NCI-H1694 (cell line): Measurements from ENCODE around the gene ANKS6.

Source experiments
- DNase-seq: peaks from one replicate; lab custom pipeline; 2025; lab: John Stamatoyannopoulos, UW

The ANKS6 gene

DNA sequence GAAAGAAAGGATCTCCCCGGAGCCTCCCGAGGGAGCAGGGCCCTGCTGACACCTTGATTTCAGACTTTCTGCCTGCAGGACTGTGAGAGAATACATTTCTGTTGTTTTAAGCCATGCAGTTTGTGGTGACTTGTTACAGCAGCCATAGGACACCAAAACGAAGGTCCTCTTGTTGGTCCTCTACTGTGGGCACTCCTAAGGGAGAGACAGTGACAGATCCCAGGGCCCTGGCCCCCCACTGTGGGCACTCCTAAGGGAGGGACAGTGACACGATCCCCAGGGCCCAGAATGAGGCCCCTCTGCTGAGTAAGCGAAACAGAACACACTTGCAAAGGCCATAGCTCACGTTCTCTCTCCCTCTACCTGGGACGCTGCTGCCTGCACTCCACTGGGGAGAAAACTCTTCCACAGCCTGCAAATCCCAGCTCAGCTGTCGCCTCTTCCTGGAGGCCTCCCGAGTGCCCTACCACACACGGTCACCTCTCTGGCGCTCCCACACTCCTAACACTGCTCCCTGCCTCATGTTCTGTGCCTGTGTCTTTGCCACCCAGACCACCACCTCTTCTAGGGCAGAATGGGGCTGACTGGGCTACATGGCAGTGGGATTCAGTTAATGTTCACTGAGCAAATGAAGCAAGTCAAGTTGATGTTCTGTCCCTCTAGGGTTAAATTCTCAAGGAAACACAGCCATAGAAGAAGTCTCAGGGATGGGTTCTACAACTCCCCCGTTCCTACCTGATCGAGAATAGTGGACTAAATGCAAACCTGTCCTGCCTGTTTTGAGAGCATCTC is 23.8 kb downstream of the ANKS6 start:
- DNase-seq = no peak

DNA sequence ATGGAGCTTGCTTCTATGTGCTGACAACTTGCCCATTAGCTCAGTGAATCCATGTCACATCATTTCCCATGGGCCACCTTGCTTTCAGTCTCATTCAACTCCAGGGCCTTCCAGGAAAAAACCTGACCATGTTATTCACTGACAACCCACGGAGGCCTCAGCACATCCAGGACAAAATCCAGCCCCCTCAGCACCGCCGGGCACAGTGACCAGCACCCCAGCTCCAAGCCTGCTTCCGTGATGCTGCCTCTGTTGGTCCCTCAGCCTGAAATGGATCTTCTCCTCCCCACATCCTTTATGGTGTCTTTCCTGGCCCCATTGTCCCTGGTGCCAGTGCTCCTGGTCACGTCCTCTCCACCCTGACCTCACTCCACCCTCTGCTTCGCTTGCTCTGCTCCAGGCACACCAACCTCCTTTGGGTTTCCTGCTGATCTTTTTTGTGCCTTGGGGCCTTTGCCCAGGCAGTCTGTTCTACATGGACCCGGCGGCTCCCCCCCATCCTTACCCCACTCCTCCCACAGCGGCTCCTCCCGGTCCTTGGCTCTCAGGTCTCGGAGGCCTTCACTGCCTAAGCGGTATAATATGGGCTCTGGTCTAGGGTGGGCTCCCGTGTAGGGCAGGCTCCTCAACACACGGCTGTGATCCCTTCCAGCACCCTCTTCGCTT is 25.0 kb downstream of the ANKS6 start:
- DNase-seq = no peak

DNA sequence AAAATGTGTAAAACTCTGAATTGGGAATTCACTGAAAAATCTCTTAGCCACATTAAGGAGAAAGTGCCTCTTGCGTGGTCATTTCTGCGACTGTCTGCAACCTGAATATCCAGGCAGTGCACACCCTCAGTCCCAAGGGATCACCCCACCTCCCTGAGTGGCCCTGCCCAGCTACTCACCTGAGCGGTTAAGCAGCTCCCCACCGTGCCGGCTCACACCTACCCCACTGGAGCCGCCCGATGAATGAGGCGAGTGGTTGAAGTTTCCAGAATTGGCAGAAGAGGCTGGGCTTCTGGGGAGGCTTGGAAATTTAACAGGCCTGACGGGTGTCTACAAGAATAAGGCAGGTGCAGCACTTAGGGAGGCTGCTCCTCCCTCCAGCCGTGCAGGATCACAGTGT is 25.6 kb downstream of the ANKS6 start:
- no peak for DNase-seq

- DNase-seq = no peak
These were observed 28.0 kb downstream of the ANKS6 start for GRCh38 chr9:98768344-98768743.

- no peak for DNase-seq
These were observed 28.4 kb downstream of the ANKS6 start for GRCh38 chr9:98767915-98768314.

GRCh38 chr9:98767196-98767595 is 29.2 kb downstream of the ANKS6 start:
- no peak for DNase-seq

GRCh38 chr9:98766586-98766985 is 29.8 kb downstream of the ANKS6 start:
- DNase-seq = no peak

- DNase-seq = peak; percentile 47
These were observed 31.1 kb downstream of the ANKS6 start for GRCh38 chr9:98765256-98765655.

DNA sequence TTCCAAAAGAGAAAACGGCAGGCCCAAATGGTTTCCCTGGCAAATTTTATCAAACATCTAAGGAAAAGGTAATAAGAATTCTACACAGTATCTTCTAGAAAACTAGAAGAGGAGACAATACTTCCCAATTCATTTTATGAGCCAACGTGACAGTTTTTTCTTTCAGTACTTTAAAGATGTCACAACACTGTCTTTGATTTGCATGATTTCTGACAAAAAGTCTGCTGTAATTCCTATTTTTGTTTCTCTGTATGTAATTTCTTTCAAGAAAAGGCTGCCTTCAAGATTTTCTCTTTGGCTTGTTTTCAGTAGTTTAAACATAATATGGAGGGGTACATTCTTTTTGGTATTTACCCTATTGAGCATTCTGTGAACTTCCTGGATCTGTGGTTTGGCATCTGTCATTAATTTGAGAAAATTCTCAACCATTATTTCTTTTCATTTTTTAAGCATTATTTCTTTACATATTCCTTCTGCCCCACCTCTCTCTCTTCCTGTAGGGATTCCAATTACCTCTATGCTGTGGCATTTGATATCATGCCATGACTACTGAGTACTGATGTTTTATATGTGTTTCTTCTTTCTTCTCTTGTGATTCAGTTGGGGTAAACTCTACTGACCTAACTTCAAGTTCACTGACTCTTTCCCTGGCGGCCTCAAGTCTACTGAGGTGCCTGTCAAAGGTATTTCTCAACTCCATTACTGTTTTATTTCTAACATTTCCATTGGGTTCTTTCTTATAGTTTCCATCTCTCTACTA is 32.2 kb downstream of the ANKS6 start:
- no peak for DNase-seq

DNA sequence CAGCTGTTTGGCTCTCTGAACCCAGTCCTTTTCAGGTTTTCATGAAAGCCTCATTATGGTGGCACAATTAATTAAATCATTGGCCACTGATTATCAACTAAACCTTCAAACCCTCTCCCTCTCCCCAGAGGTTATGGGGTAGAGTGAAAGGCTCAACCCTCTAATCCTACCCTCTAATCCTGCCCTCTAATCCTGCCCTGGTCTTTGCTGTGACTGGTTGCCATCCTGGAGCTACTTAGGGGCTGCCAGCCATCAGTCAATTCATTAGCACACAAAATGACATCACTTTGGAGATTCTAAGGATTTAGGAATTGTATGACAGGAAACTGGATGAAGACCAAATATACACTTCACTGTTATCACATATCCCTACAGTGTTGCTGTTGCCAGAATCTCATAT is 36.1 kb downstream of the ANKS6 start:
- no peak for DNase-seq

- no peak for DNase-seq
These were observed 41.2 kb downstream of the ANKS6 start for GRCh38 chr9:98755006-98755618.

GRCh38 chr9:98751210-98751609 is 45.1 kb downstream of the ANKS6 start:
- no peak for DNase-seq

GRCh38 chr9:98750364-98751060 is 45.8 kb downstream of the ANKS6 start:
- no peak for DNase-seq

DNA sequence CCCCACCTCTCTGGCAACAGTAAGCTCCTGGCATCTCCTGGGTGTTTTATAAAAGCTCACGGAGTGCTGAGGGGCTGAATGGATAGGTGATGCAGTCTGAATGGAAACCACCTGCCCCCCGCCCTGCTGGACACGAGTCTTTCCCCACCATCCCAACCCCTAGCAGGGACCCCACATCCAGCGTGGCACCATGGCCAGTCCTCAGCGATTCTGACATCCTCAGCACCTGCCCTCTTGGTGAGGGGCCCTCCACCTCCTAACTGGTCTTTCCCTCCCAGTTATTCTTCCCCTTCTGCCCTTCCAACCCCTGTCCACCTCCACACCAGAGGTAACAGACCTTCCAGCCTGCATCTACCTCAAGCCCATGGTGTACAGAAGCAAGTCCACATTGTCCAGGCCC is 48.9 kb downstream of the ANKS6 start:
- DNase-seq = no peak

DNA sequence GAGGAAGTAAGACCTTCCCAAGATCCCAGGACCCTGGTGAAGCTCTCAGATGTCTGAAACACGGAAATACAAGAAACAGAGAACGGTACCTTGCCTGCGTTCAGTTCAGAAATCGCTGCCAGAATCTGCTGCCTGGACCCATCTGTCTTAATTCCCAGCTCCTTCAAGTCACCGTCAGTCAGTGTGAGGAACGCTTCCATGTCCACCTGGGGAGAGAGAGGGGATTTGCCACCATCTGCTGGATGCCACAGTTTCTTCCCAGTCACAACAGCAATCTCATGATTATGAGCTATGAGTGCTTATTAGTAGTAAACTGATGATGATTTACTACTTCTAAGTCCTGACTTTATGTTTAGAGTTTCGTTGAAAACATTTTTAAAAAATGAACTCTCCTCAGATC is 50.9 kb downstream of the ANKS6 start:
- DNase-seq = no peak

GRCh38 chr9:98743818-98744611 is 52.3 kb downstream of the ANKS6 start:
- no peak for DNase-seq

- DNase-seq = no peak
These were observed 53.0 kb downstream of the ANKS6 start for GRCh38 chr9:98743329-98743728.

DNA sequence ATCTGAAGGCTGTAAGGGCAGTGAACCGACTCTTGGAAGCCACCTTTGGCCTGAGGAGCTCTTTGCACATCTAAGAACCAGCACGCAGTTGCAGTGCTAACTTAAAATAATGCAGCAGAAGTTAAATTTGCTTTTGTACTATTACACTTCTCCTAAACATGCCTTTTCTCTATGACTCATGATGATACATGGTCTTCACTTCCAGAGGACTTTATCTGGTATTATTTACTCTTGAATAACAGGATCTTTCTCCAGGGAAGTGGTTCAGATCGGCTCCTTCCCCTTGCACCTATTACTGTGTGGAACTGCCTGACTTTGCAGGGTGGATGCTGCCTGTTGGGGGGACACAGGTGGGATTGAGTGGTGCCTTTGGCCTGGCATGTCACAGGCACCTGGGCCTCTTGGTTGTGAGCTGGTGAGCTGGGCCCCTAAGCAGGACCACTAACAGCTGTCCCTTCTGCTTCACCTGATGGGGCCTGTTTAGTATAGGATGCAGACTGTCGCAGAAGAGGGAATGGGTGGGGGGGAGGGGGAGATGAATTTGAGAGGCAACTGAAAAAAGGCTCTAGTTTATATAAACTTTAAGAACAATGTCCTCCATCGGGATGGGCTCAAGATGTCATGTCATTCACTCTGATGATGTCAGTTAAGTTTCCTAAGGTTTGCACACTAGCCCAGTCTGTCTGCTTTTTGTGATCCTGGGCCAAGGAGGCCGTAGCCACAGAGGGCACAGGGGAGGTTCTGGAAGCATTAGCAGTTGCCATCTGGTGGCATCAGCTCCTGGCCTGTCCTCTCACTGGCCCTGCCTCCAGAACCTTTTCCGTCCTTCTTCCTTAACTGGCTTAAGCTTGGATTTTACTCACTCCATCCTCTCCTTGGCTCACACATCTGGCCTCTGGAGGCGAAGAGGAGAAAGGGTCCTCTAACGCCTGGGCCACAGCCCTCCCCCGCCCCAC is 53.8 kb downstream of the ANKS6 start:
- no peak for DNase-seq

GRCh38 chr9:98740226-98740881 is 56.0 kb downstream of the ANKS6 start:
- DNase-seq = no peak
